ENCODE results near the gene KANK4.

DNA sequence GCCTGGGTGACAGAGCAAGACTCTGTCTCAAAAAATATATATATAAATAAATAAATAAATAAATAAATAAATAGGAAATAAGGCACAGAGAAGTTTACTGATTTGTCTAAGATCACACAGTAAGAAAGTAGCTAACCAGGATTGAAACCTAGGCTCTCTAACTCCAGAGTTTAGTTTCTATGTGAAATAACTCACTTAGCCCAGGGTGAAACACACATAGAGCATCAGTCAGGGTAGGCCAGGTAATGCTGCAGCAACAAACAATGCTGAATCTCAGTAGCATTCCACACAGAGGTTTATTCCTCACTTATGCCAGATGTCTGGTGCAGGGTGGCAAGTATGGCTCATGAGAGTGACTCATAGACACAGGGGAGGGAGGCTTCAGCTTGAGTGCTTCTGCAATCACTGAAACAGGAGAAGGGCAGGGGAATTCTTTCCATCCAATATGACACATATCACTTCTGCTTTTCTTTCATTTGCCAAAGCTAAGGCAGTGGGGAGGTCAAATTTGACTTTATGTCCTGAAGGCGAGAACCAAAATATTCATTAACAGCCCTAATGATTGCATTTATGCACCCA, 37.1 kb upstream of the KANK4 start:
- TF ChIP-seq, protein P1, sequence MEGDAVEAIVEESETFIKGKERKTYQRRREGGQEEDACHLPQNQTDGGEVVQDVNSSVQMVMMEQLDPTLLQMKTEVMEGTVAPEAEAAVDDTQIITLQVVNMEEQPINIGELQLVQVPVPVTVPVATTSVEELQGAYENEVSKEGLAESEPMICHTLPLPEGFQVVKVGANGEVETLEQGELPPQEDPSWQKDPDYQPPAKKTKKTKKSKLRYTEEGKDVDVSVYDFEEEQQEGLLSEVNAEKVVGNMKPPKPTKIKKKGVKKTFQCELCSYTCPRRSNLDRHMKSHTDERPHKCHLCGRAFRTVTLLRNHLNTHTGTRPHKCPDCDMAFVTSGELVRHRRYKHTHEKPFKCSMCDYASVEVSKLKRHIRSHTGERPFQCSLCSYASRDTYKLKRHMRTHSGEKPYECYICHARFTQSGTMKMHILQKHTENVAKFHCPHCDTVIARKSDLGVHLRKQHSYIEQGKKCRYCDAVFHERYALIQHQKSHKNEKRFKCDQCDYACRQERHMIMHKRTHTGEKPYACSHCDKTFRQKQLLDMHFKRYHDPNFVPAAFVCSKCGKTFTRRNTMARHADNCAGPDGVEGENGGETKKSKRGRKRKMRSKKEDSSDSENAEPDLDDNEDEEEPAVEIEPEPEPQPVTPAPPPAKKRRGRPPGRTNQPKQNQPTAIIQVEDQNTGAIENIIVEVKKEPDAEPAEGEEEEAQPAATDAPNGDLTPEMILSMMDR (IDR thresholded peaks at IDR 0.05), result no peak
- no peak for TF ChIP-seq EZH2 (IDR thresholded peaks at IDR 0.05; ENCODE audit: borderline replicate concordance, insufficient read depth, low read depth, low read length, poor library complexity, severe bottlenecking)

All from B cell (primary cell).